ENCODE results near the gene RAP1GAP. TPM values are rescaled to one million over a fixed set of nuclear protein-coding genes. Genes with fewer than 3 reads are reported as not detected.

The RAP1GAP gene
- polyA plus RNA-seq, 1 donor from 2014 or later: 9.8 TPM

GRCh38 chr1:21623410-21623961, 45.7 kb downstream of the RAP1GAP start:
- Histone ChIP-seq H4K20me1 (ENCODE audit: insufficient read depth) (no peaks in the 10 kb centered on the region), H2AFZ (ENCODE audit: low read depth, low read length) (no peak overlapping the region), H3F3A (ENCODE audit: insufficient read depth, low read length, poor library complexity, severe bottlenecking) (no peaks in the 10 kb centered on the region), H3K27ac (ENCODE audit: low read length) (no peak overlapping the region), H3K9ac (ENCODE audit: low read length) (no peak overlapping the region), H3K79me2 (replicated peaks; ENCODE audit: insufficient read depth, low read length) (no peaks in the 10 kb centered on the region), H3K36me3 (ENCODE audit: insufficient read depth, low read length) (no peaks in the 10 kb centered on the region), H3K9me2 (ENCODE audit: insufficient read depth, low read length) (no peaks in the 10 kb centered on the region), H3K4me2 (ENCODE audit: low read length) (no peak overlapping the region), H3K4me3 (ENCODE audit: low read length) (no peak overlapping the region), H3K27me3 (ENCODE audit: insufficient read depth, low read depth, low read length) (peaks cover 11% of the 10 kb centered on the region), H3K9me3 (ENCODE audit: low read length) (no peaks in the 10 kb centered on the region)
- TF ChIP-seq POLR2AphosphoS5 (IDR thresholded peaks at IDR 0.05) (no peak), SMC3 (conservative IDR thresholded peaks at IDR 0.05; ENCODE audit: poor library complexity) (no peak), EP300 (conservative IDR thresholded peaks at IDR 0.05; ENCODE audit: poor library complexity, severe bottlenecking) (no peak), MXI1 (conservative IDR thresholded peaks at IDR 0.05; ENCODE audit: poor library complexity, severe bottlenecking) (no peak), EZH2 (IDR thresholded peaks at IDR 0.05; ENCODE audit: borderline replicate concordance, insufficient read depth, low read length, poor library complexity, severe bottlenecking) (no peak), RAD21 (conservative IDR thresholded peaks at IDR 0.05) (no peak), TAF1 (IDR thresholded peaks at IDR 0.05; ENCODE audit: low read depth) (no peak)
- TF ChIP-seq, protein P1, sequence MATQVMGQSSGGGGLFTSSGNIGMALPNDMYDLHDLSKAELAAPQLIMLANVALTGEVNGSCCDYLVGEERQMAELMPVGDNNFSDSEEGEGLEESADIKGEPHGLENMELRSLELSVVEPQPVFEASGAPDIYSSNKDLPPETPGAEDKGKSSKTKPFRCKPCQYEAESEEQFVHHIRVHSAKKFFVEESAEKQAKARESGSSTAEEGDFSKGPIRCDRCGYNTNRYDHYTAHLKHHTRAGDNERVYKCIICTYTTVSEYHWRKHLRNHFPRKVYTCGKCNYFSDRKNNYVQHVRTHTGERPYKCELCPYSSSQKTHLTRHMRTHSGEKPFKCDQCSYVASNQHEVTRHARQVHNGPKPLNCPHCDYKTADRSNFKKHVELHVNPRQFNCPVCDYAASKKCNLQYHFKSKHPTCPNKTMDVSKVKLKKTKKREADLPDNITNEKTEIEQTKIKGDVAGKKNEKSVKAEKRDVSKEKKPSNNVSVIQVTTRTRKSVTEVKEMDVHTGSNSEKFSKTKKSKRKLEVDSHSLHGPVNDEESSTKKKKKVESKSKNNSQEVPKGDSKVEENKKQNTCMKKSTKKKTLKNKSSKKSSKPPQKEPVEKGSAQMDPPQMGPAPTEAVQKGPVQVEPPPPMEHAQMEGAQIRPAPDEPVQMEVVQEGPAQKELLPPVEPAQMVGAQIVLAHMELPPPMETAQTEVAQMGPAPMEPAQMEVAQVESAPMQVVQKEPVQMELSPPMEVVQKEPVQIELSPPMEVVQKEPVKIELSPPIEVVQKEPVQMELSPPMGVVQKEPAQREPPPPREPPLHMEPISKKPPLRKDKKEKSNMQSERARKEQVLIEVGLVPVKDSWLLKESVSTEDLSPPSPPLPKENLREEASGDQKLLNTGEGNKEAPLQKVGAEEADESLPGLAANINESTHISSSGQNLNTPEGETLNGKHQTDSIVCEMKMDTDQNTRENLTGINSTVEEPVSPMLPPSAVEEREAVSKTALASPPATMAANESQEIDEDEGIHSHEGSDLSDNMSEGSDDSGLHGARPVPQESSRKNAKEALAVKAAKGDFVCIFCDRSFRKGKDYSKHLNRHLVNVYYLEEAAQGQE (IDR thresholded peaks at IDR 0.05; ENCODE audit: borderline replicate concordance): no peak
- TF ChIP-seq, protein P2, sequence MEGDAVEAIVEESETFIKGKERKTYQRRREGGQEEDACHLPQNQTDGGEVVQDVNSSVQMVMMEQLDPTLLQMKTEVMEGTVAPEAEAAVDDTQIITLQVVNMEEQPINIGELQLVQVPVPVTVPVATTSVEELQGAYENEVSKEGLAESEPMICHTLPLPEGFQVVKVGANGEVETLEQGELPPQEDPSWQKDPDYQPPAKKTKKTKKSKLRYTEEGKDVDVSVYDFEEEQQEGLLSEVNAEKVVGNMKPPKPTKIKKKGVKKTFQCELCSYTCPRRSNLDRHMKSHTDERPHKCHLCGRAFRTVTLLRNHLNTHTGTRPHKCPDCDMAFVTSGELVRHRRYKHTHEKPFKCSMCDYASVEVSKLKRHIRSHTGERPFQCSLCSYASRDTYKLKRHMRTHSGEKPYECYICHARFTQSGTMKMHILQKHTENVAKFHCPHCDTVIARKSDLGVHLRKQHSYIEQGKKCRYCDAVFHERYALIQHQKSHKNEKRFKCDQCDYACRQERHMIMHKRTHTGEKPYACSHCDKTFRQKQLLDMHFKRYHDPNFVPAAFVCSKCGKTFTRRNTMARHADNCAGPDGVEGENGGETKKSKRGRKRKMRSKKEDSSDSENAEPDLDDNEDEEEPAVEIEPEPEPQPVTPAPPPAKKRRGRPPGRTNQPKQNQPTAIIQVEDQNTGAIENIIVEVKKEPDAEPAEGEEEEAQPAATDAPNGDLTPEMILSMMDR (IDR thresholded peaks at IDR 0.05; ENCODE audit: poor library complexity, severe bottlenecking): no peak

GRCh38 chr1:21622466-21623315, 46.5 kb downstream of the RAP1GAP start:
- H3F3A ChIP-seq (ENCODE audit: insufficient read depth, low read length, poor library complexity, severe bottlenecking): no peaks in the 10 kb centered on the region
- no peak overlapping the region for H3K9ac ChIP-seq (ENCODE audit: low read length)
- TF ChIP-seq TAF1 (IDR thresholded peaks at IDR 0.05; ENCODE audit: low read depth): no peak
- TF ChIP-seq, protein P2 (IDR thresholded peaks at IDR 0.05; ENCODE audit: poor library complexity, severe bottlenecking): no peak
- TF ChIP-seq POLR2AphosphoS5 (IDR thresholded peaks at IDR 0.05): no peak
- no peaks in the 10 kb centered on the region for H4K20me1 ChIP-seq (ENCODE audit: insufficient read depth)
- no peak overlapping the region for H3K4me2 ChIP-seq (ENCODE audit: low read length)
- H3K27me3 ChIP-seq (ENCODE audit: insufficient read depth, low read depth, low read length): peaks cover 11% of the 10 kb centered on the region
- H3K9me3 ChIP-seq (ENCODE audit: low read length): no peaks in the 10 kb centered on the region
- H2AFZ ChIP-seq (ENCODE audit: low read depth, low read length): no peak overlapping the region
- no peaks in the 10 kb centered on the region for H3K9me2 ChIP-seq (ENCODE audit: insufficient read depth, low read length)
- no peaks in the 10 kb centered on the region for H3K36me3 ChIP-seq (ENCODE audit: insufficient read depth, low read length)
- no peak overlapping the region for H3K27ac ChIP-seq (ENCODE audit: low read length)
- H3K79me2 ChIP-seq (replicated peaks; ENCODE audit: insufficient read depth, low read length): no peaks in the 10 kb centered on the region
- H3K4me3 ChIP-seq (ENCODE audit: low read length): peak overlapping the region; percentile 21

Measured in neural cell (in vitro differentiated cells).